HEK293T (cell line): ENCODE measurements around the gene TBC1D10A.

ENCODE experiments used
- CTCF ChIA-PET: fragments of 350-600 bp; formaldehyde crosslinking; extraction: SDS; loops from one replicate; lab custom pipeline; 2021; ENCODE audit warnings: antibody characterized with exemption, inconsistent platforms; lab: Yijun Ruan, JAX
- POLR2A ChIA-PET: fragments of 350-600 bp; formaldehyde crosslinking; extraction: SDS; loops from one replicate; lab custom pipeline; 2020; ENCODE audit warnings: antibody characterized with exemption, inconsistent platforms; lab: Yijun Ruan, JAX
- DNase-seq: peaks from one replicate; pipeline ENCODE4 v3.0.0; 2012; ENCODE audit warnings: mixed read lengths; ENCODE audit errors: extremely low spot score
- ARNT ChIP-seq: fragments of 450-650 bp; IDR thresholded peaks from 2 replicates; pipeline ENCODE4 v1.6.1; 2017; ENCODE audit warnings: mild to moderate bottlenecking
- BHLHE40 ChIP-seq: fragments of 450-650 bp; IDR thresholded peaks from 2 replicates; pipeline ENCODE4 v1.6.1; 2016; ENCODE audit warnings: mild to moderate bottlenecking, moderate library complexity, borderline replicate concordance
- CTBP1 ChIP-seq: fragments of 450-650 bp; IDR thresholded peaks from 2 replicates; pipeline ENCODE4 v1.6.1; 2016; ENCODE audit warnings: borderline replicate concordance
- ELF4 ChIP-seq: fragments of 450-650 bp; IDR thresholded peaks from 2 replicates; pipeline ENCODE4 v1.6.1; 2017; ENCODE audit warnings: antibody characterized with exemption
- FOXA1 ChIP-seq: fragments of 450-650 bp; IDR thresholded peaks from 2 replicates; pipeline ENCODE4 v1.6.1; 2016; ENCODE audit warnings: mild to moderate bottlenecking
- FOXK2 ChIP-seq: fragments of 450-650 bp; IDR thresholded peaks from 2 replicates; pipeline ENCODE4 v1.6.1; 2016; ENCODE audit warnings: mild to moderate bottlenecking
- FOXM1 ChIP-seq: fragments of 450-650 bp; IDR thresholded peaks from 2 replicates; pipeline ENCODE4 v1.6.1; 2017; ENCODE audit warnings: mild to moderate bottlenecking, borderline replicate concordance
- HDGF ChIP-seq: fragments of 450-650 bp; IDR thresholded peaks from 2 replicates; pipeline ENCODE4 v1.6.1; 2017; ENCODE audit warnings: antibody characterized with exemption, borderline replicate concordance
- L3MBTL2 ChIP-seq: fragments of 450-650 bp; conservative IDR thresholded peaks from 2 replicates; pipeline ENCODE4 v1.6.1; 2016; ENCODE audit warnings: mild to moderate bottlenecking
- LEF1 ChIP-seq: fragments of 450-650 bp; IDR thresholded peaks from 2 replicates; pipeline ENCODE4 v1.6.1; 2017; ENCODE audit warnings: mild to moderate bottlenecking, borderline replicate concordance
- NFRKB ChIP-seq: fragments of 450-650 bp; IDR thresholded peaks from 2 replicates; pipeline ENCODE4 v1.6.1; 2016; ENCODE audit warnings: mild to moderate bottlenecking, moderate library complexity
- PKNOX1 ChIP-seq: fragments of 450-650 bp; IDR thresholded peaks from 2 replicates; pipeline ENCODE4 v1.6.1; 2016
- SP1 ChIP-seq: fragments of 450-650 bp; IDR thresholded peaks from 2 replicates; pipeline ENCODE4 v1.6.1; 2017
- SUZ12 ChIP-seq: fragments of 450-650 bp; IDR thresholded peaks from 2 replicates; pipeline ENCODE4 v1.6.1; 2016; ENCODE audit warnings: mild to moderate bottlenecking
- TARDBP ChIP-seq: fragments of 450-650 bp; IDR thresholded peaks from 2 replicates; pipeline ENCODE4 v1.6.1; 2016
- ZNF384 ChIP-seq: fragments of 450-650 bp; IDR thresholded peaks from 2 replicates; pipeline ENCODE4 v1.6.1; 2016

The TBC1D10A gene

GRCh38 chr22:30247561-30247960, 79.2 kb downstream of the TBC1D10A start:
- CTCF ChIA-PET, result no interaction called here
- POLR2A ChIA-PET, result no interaction called here
- no peak for TF ChIP-seq LEF1
- no peak for TF ChIP-seq PKNOX1
- no peak for TF ChIP-seq NFRKB
- no peak for TF ChIP-seq SUZ12
- DNase-seq, result no peak

GRCh38 chr22:30246814-30247376, 79.8 kb downstream of the TBC1D10A start:
- POLR2A ChIA-PET, result interaction anchor here (1.5 kb wide), 1 partner anchor 10 kb away, joined by 5 read pairs; no protein-coding TSS in a partner anchor
- CTCF ChIA-PET, result no interaction called here

DNA sequence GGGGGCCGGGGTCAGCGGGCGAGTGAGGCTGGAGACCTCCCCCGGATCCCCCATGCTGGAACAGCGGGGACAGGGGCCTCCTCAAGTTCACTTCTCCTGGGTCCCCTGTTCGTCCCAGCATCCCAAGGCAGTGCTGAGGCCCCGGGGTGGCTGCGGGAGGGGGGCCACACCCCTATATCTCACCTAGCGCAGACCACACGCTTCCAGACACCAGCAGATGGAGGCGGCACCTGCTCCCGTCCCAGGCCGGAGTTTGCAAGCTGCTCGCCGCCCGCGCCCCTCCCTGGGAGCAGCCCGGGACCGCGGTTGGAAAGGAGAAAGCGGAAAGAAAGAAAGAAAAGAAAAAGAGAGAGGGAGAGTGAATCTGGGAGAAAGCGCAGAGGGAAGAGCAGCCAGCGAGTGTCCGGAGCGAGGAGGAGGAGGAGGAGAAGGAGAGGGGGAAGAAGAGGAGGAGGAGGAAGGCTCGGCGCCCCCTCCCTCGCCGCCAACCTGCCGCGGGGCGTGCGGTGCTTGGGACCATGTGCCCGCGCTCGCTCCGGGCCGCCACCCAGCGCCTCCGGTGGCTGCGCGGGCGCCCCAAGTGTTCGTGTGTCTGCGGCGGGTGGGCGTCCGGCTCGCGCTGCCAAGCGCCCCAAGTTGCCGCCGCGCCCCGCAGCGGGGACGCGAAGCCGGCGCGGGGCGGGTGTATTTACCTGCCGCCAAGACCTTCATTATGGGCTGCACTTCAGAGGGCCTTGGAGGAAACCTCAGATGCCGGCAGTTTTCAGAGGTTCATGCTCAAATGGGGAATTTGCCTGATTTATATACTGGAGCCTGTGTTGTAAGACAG, 80.5 kb downstream of the TBC1D10A start, which contains the start of gene LIF:
TSS of gene LIF (minus strand) at position 775 of the 829 bp plus-strand sequence. CDS start at position 711, 64 bp downstream.
- CTCF ChIA-PET, result no interaction called here
- TF ChIP-seq FOXM1 (0 out of 2 replicates have a peak, but pooled peaks have one; percentile 27), FOXA1 (no peak), TARDBP (no peak), L3MBTL2 (peak; percentile 91)
- POLR2A ChIA-PET, result interaction anchor here (1.5 kb wide), 1 partner anchor 9 kb away, joined by 5 read pairs; no protein-coding TSS in a partner anchor
- DNase-seq, result peak; percentile 59

More at GRCh38 chr22:30246814-30247376, 79.8 kb downstream of the TBC1D10A start:
- no peak for TF ChIP-seq HDGF
- TF ChIP-seq BHLHE40, result no peak
- no peak for TF ChIP-seq FOXK2
- no peak for TF ChIP-seq NFRKB
- TF ChIP-seq L3MBTL2, result no peak
- no peak for TF ChIP-seq CTBP1
- TF ChIP-seq TARDBP, result no peak
- no peak for TF ChIP-seq ARNT
- no peak for TF ChIP-seq FOXA1
- no peak for TF ChIP-seq SP1
- TF ChIP-seq ELF4, result no peak
- no peak for TF ChIP-seq LEF1
- no peak for TF ChIP-seq SUZ12
- TF ChIP-seq FOXM1, result no peak
- no peak for TF ChIP-seq PKNOX1
- no peak for TF ChIP-seq ZNF384
- no peak for DNase-seq

DNA sequence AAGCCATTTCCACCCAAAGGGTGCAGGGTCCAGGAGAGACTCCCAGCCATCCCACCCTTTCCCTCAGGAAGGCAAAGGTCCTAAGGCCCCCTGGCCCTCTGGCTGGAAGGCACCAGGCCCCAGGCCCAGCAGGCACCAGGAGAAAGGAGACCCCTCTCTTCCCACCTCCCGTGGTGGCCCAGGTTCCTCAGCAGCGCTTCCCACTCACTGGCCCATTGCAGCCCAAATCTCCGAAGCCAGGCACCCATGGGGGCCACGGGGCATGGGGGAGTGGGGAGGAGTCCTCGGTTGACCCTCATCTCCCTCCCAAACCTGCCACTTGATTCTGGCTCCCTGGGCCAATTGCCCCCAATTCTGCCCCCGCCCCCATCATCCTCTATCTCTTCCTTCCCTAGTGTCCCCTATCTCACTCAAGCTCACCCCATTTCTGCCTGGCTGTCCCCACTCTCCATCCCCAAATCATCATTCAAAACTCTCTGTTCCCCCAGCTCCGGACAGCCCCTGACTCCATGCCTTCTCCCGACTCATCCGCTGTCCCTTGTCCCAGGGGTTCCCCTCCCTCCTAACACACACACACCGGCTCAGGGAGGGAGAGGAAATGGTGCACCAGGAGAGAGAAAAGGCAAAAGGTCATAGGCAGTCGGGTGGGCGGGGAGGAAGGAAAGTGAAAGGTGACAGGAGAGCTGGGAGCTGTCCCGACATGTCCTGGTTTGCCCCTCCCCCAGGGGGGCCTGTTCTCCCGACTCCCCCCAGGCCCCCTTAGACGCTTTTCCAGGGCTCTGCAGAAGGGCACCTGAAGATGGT, 81.4 kb downstream of the TBC1D10A start:
- DNase-seq, result no peak
- TF ChIP-seq ARNT (no peak), SUZ12 (no peak), FOXM1 (no peak), TARDBP (no peak), NFRKB (no peak), BHLHE40 (no peak), HDGF (no peak), FOXK2 (no peak), SP1 (no peak), LEF1 (no peak), PKNOX1 (no peak), CTBP1 (no peak), ELF4 (no peak), L3MBTL2 (no peak), FOXA1 (no peak), ZNF384 (no peak)
- ChIA-PET CTCF (no interaction called here), POLR2A (interaction anchor here (1.5 kb wide), 1 partner anchor 8 kb away, joined by 5 read pairs; no protein-coding TSS in a partner anchor)

DNA sequence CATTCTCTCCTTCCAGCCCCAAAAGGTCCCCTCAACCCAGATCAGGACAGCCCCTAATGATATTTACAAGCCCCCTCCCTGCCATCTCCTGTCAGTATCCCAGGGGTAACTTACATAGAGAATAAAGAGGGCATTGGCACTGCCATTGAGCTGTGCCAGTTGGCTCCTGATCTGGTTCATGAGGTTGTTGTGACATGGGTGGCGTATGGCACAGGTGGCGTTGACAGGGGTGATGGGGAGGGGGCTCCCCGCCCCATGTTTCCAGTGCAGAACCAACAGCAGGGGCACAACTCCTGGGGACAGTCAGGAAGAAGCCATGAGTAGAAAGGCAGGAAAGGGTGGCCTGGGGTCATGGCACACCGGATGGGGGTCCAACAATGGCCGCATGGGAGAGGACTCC, 82.1 kb downstream of the TBC1D10A start:
- DNase-seq, result no peak
- POLR2A ChIA-PET, result no interaction called here
- TF ChIP-seq ELF4 (no peak), SP1 (no peak), CTBP1 (no peak), L3MBTL2 (no peak), NFRKB (no peak), LEF1 (no peak), ARNT (no peak), PKNOX1 (no peak), FOXA1 (no peak), SUZ12 (no peak), FOXK2 (no peak), TARDBP (no peak), FOXM1 (no peak), HDGF (no peak), BHLHE40 (no peak)
- CTCF ChIA-PET, result no interaction called here
